Activated naive CD8-positive, alpha-beta T cell treated with anti-CD3 and anti-CD28 coated beads, Interleukin-2, amount 50 U/mL, for 16 hours (primary cell): ENCODE measurements around the gene GNG12.

Experiments
- DNase-seq: peaks from one replicate; pipeline ENCODE4 v3.0.0-alpha.2; 2020; ENCODE audit warnings: low read depth, low spot score

The GNG12 gene

GRCh38 chr1:67832737-67833601, at the start of gene GNG12:
GNG12 (minus strand) TSS chr1:67833467; CDS start chr1:67707686, 125,781 bp downstream.
- DNase-seq, result no peak

GRCh38 chr1:67882196-67882958, 49.1 kb upstream of the GNG12 start:
- DNase-seq, result no peak

GRCh38 chr1:67880056-67880601, 46.9 kb upstream of the GNG12 start:
- DNase-seq, result no peak

- DNase-seq, result no peak
These were observed 46.2 kb upstream of the GNG12 start for GRCh38 chr1:67879485-67879884.

GRCh38 chr1:67874501-67875111, 41.3 kb upstream of the GNG12 start:
- DNase-seq, result no peak

- DNase-seq, result no peak
These were observed 36.0 kb upstream of the GNG12 start for GRCh38 chr1:67869233-67869632.

- no peak for DNase-seq
These were observed 30.4 kb upstream of the GNG12 start for GRCh38 chr1:67863637-67864036.

GRCh38 chr1:67862685-67863084, 29.4 kb upstream of the GNG12 start:
- DNase-seq, result no peak

GRCh38 chr1:67861856-67862516, 28.7 kb upstream of the GNG12 start:
- no peak for DNase-seq

GRCh38 chr1:67860776-67861175, 27.5 kb upstream of the GNG12 start:
- no peak for DNase-seq

- no peak for DNase-seq
These were observed 23.7 kb upstream of the GNG12 start for GRCh38 chr1:67856921-67857320.

- DNase-seq, result no peak
These were observed 22.7 kb upstream of the GNG12 start for GRCh38 chr1:67855961-67856360.

- DNase-seq, result no peak
These were observed 22.2 kb upstream of the GNG12 start for GRCh38 chr1:67855444-67855843.

GRCh38 chr1:67853704-67854103, 20.4 kb upstream of the GNG12 start:
- DNase-seq, result no peak

- no peak for DNase-seq
These were observed 18.5 kb upstream of the GNG12 start for GRCh38 chr1:67851800-67852199.

- DNase-seq, result no peak
These were observed 17.4 kb upstream of the GNG12 start for GRCh38 chr1:67850611-67851075.

GRCh38 chr1:67850151-67850551, 16.9 kb upstream of the GNG12 start:
- DNase-seq, result no peak

- no peak for DNase-seq
These were observed 14.2 kb upstream of the GNG12 start for GRCh38 chr1:67847466-67847865.

GRCh38 chr1:67846538-67846937, 13.3 kb upstream of the GNG12 start:
- DNase-seq, result no peak

- DNase-seq, result no peak
These were observed 11.7 kb upstream of the GNG12 start for GRCh38 chr1:67844988-67845387.

GRCh38 chr1:67843746-67844145, 10.5 kb upstream of the GNG12 start:
- no peak for DNase-seq
